Fibroblast of skin of right quadriceps (primary cell): ENCODE results near the gene SPNS1.
"Not testable (repeated sequence)": the region's sequence is repeated elsewhere in the genome, so short reads cannot be mapped to it uniquely, and the experiment has no call there.

Experiments used
- DNase-seq: peaks from one replicate; pipeline ENCODE4 v3.0.0-alpha.2; 2013

The SPNS1 gene, protein sequence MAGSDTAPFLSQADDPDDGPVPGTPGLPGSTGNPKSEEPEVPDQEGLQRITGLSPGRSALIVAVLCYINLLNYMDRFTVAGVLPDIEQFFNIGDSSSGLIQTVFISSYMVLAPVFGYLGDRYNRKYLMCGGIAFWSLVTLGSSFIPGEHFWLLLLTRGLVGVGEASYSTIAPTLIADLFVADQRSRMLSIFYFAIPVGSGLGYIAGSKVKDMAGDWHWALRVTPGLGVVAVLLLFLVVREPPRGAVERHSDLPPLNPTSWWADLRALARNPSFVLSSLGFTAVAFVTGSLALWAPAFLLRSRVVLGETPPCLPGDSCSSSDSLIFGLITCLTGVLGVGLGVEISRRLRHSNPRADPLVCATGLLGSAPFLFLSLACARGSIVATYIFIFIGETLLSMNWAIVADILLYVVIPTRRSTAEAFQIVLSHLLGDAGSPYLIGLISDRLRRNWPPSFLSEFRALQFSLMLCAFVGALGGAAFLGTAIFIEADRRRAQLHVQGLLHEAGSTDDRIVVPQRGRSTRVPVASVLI

DNA sequence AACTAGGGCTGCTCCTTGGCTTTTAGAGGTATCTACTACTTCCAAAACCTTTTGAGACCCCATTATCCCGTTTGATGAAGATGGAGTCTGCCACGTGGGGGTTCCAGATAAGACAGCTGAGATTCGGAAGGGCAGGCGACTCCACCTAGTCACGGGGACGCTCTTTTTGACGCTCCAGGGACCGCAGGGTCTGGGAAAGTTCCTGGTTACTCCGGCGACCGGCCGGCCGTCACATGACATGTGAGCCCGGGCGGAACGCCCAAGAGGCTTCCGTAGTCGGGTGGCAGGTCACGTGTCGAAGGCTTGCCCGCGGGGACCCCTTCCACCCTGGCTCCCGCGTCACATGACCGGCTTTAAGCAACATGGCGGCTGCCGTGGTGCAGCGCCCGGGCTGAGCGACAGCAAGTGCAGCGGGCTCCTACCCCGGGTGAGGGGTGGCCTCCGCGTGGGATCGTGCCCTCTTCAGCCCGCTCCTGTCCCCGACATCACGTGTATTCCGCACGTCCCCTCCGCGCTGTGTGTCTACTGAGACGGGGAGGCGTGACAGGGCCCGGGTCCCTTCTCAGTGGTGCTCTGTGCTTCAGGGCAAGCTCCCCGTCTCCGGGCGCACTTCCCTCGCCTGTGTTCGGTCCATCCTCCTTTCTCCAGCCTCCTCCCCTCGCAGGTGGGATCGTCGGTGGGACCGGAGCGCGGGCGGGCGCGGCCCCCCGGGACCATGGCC, at the start of gene SPNS1:
SPNS1 (plus strand) TSS at position 342 of the 721 bp plus-strand sequence; CDS start at position 716, 374 bp downstream.
- peak; percentile 95 for DNase-seq

DNA sequence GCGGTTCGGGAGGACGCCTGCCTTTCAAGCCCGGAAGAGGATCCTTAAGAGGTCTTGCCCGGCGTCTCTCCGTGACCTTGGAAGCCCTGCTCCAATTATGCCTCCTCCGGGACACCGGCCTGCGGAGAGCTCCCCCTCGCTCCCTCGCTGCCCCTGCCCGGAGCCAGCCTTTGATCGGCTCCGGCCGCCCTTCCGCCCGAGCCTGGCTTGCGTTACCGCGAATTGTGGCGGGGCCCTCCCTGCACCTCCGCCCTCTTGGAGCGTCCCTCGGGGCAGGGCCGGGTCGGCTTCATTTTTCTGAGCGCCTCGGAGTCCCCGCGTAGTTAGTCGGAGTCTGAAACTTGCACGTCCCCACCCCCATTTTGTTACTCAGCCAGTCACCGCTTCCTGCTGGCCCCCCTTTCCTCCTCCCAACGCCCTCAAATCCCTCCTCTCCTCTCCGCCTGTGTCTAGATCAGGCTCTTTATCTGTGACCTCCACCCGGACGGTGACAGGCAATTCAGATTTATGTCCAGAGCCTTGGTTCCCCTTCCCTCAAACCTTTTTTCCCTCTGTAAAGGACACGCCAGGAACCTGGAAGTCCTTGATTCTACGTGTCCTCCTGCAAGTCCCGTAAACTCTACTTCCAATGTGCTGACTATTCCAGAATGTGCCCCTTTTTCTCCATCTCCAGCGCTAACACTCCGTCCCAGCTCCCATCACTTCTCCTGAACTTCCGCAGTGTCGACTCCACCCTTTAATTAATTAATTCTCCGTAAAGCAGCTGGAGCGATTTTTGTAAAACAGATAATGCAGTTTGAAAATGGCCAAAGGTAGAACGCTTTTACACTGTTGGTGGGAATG, 49.0 kb upstream of the SPNS1 start:
- DNase-seq = peak; percentile 83

DNA sequence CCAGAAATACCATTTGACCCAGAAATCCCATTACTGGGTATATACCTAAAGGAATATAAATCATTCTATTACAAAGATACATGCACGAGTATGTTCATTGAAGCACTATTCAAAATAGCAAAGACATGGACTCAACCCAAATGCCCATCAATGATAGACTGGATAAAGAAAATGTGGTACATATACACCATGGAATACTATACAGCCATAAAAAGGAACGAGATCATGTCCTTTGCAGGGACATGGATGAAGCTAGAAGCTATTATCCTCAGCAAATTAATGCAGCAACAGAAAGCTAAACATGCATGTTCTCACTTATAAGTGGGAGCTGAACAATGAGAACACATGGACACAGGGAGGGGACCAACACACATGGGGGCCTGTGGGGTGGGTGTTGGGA, 48.3 kb upstream of the SPNS1 start:
- not testable (repeated sequence) for DNase-seq

DNA sequence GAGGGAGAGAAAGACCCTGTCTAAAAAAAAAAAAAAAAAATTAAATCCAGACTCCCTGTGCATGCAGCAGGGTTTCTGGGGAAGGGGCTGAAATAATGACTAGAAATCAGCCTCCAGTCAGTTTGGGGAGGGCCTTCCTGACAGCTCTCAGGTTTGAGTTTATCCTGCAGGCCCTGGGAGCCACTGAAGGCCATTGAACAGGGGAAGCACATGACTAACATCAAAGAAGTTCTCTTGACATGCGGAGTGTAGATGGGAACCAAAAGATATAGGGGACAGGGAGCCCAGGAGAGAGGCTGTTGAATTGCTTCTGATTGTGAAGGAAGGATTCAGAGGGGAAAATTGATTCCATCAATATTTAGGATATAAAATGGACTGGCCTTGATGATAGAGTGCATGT, 46.8 kb upstream of the SPNS1 start:
- no peak for DNase-seq

DNA sequence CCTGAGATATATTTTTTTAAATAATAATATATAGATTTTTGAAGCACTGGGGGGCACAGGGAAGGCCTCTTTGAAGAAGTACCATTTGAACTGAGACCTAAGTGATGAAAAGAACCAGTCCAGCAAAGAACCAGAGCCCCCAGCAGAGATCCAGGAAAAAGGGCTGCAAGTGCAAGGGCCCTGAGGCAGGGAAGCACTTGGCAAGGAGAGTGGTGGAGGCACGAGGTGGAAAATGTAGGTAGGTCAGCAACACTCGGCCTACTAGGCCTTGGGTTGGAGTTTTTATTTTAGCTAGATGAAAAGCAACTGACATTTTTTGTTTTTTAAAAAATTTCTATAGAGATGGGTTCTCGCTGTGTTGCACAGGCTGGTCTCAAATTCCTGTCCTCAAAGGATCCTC, 44.4 kb upstream of the SPNS1 start:
- DNase-seq = no peak

DNA sequence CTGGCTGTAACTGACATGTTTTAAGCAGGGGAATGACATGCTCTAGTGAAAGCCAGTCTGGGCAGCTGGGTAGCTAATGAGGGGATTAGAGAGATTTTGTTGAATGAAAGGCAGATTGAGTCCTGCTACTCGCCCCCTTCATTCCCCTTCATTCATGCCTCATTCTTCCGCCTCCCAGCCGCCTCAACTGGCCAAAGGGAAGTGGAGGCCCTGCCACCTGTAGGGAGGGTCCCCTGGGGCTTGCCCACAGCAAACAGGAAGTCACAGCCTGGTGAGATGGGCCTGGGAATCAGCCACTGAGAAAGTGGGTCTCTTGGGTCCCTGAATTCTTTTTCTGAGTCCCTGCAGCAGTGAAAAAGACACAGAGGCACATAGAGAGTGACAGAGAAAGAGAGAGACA, 43.9 kb upstream of the SPNS1 start:
- DNase-seq = no peak

DNA sequence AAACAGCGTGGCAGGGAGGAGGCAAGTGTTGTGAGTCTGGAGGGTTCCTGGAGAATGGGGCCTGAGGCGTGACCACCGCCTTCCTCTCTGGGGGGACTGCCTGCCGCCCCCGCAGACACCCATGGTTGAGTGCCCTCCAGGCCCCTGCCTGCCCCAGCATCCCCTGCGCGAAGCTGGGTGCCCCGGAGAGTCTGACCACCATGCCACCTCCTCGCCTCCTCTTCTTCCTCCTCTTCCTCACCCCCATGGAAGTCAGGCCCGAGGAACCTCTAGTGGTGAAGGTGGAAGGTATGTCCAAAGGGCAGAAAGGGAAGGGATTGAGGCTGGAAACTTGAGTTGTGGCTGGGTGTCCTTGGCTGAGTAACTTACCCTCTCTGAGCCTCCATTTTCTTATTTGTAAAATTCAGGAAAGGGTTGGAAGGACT, 42.8 kb upstream of the SPNS1 start, which contains the start of gene CD19:
CD19 (plus strand) TSS at position 171 of the 425 bp plus-strand sequence; CDS start at position 201, 30 bp downstream.
- no peak for DNase-seq

DNA sequence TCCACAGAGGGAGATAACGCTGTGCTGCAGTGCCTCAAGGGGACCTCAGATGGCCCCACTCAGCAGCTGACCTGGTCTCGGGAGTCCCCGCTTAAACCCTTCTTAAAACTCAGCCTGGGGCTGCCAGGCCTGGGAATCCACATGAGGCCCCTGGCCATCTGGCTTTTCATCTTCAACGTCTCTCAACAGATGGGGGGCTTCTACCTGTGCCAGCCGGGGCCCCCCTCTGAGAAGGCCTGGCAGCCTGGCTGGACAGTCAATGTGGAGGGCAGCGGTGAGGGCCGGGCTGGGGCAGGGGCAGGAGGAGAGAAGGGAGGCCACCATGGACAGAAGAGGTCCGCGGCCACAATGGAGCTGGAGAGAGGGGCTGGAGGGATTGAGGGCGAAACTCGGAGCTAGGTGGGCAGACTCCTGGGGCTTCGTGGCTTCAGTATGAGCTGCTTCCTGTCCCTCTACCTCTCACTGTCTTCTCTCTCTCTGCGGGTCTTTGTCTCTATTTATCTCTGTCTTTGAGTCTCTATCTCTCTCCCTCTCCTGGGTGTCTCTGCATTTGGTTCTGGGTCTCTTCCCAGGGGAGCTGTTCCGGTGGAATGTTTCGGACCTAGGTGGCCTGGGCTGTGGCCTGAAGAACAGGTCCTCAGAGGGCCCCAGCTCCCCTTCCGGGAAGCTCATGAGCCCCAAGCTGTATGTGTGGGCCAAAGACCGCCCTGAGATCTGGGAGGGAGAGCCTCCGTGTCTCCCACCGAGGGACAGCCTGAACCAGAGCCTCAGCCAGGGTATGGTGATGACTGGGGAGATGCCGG, 42.0 kb upstream of the SPNS1 start:
- DNase-seq = no peak

DNA sequence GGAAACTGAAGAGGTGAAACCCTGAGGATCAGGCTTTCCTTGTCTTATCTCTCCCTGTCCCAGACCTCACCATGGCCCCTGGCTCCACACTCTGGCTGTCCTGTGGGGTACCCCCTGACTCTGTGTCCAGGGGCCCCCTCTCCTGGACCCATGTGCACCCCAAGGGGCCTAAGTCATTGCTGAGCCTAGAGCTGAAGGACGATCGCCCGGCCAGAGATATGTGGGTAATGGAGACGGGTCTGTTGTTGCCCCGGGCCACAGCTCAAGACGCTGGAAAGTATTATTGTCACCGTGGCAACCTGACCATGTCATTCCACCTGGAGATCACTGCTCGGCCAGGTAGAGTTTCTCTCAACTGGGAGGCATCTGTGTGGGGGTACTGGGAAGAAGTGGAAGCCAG, 41.4 kb upstream of the SPNS1 start:
- DNase-seq = no peak

DNA sequence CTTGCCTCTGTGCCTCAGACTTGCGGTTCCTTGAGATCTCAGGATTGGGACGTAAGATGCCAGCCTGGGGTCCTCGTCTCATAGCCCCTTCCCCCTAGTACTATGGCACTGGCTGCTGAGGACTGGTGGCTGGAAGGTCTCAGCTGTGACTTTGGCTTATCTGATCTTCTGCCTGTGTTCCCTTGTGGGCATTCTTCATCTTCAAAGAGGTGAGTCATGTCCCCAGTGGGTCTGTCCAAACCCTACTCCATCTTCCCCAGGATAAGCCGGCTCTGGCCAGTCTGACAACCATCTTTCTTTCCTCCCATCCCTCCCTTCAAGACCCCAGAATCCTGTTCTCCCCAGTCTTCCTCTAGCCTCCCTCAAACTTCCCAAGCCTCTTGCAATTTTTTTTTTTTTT, 39.2 kb upstream of the SPNS1 start:
- DNase-seq = no peak

DNA sequence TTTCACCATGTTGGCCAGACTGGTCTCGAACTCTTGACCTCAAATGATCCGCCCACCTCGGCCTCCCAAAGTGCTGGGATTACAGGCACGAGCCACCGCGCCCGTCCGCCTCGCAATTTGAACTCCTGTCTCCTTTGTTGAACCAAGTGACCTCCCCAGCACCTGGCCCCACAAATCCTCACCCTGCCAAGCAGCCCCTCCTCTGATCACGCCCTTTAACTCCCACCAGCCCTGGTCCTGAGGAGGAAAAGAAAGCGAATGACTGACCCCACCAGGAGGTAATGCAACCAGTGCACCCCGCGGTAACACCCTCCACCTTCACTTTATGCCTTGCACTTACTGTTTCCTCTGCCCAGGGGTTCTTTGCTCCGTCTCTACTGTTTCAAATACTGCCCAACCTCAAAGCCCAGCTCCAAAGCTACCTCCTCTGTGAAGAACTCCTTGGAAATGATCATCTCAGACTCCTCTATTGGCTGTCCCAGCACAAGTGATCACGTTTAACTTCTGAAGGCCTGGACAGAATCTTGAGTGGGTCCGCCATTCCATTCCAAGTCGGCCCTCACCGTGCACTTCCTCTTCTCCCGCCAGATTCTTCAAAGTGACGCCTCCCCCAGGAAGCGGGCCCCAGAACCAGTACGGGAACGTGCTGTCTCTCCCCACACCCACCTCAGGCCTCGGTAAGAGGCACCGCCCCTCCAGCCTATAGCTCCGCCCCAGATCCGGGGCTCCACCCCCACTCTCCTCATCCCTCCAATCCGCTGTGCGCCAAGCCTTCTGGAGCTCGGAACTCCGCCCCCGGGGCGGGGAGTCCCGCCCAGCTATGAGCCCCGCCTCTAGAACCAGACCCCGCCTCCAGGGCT, 38.4 kb upstream of the SPNS1 start:
- DNase-seq = peak; percentile 75

DNA sequence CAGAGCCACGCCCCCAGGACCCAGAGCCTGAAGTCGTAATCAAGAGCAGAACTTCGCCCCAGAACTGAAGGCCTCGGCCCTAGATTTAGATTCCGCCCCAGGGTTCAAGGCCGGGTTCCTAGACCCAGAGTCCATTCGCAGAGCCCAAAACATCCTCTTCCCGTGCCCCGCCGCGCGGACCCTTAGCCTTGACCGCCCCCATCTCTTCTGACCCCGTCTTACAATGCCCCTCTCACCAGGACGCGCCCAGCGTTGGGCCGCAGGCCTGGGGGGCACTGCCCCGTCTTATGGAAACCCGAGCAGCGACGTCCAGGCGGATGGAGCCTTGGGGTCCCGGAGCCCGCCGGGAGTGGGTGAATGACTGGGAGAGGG, 37.8 kb upstream of the SPNS1 start:
- no peak for DNase-seq

DNA sequence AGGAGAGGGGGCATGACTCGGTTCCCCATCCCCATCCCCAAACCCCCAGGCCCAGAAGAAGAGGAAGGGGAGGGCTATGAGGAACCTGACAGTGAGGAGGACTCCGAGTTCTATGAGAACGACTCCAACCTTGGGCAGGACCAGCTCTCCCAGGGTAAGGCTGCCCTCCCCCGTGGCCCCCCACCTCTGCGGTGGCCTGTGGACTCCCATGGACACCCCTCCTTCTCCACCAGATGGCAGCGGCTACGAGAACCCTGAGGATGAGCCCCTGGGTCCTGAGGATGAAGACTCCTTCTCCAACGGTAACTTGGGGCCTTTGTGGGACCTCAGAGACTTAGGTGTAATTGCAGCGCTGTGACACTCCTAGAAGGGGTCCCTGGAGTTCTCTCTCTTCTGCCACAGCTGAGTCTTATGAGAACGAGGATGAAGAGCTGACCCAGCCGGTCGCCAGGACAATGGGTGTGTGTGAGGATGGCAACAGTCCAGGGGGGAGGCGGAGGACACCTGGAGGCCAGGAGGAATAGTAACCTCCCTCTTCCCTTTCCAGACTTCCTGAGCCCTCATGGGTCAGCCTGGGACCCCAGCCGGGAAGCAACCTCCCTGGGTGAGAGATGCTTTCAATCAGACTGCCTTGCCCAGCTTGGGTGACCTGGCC, 37.2 kb upstream of the SPNS1 start:
- no peak for DNase-seq

DNA sequence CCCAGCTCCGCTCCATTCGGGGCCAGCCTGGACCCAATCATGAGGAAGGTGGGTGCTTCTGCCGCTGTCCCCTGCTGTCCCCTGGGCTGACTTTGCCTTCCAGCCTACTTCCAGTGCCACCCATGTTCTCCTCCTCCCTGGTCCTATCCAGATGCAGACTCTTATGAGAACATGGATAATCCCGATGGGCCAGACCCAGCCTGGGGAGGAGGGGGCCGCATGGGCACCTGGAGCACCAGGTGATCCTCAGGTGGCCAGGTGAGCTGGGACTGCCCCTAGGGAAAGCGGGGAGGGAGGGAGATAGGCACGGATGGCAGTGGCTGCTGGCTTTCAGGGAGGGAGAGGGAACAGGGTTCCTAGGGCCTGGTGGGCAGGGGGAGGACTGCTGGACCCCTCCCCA, 35.9 kb upstream of the SPNS1 start:
- DNase-seq = no peak

DNA sequence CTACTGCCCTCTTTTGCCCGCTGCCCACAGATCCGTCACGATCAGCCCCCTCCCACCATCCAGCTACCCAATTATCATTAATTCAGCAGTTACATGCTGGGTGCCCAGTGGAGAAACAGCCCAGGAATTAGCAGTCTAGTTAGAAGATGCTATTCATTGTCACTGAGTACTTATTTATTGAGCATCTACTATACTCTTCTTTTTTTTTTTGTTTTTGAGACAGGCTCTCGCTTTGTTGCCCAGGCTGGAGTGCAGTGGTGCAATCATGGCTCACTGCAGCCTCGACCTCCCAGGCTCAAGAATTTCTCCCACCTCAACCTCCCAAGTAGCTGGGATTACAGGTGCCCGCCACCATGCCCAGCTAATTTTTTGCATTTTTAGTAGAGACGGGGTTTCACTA, 34.8 kb upstream of the SPNS1 start:
- DNase-seq = not testable (repeated sequence)

DNA sequence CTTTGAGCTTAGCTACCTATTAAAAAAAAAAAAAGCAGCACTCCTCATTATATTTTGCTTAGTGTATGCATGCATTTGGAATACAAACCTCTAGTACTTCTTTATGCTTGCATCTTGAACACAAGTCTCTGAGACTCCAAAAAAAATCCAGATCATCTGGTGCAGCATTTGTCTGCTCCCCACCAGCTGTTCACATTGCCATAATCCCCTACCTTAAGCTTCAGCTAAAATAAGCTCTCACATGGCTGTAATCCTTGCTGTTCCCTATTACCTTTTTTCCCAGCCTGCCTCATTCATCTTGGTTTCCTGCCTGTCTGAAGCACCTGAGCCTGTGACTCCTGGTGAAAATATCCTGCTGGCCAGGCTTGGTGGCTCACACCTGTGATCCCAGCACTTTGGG, 31.3 kb upstream of the SPNS1 start:
- no peak for DNase-seq

DNA sequence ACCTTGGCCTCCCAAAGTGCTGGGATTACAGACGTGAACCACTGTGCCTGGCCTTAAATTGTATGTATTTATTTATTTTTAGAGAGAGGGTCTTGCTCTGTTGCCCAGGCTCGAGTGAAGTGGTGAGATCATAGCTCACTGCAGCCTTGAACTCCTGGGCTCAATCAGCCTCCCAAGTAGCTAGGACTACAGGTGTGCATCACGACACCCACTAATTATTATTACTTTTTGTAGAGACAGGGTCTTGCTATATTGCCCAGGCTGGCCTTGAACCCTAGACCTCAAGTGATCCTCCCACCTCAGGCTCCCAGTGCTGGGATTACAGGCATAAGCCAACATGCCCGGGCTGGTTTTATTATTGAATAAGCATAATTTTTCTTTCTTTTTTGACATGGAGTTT, 27.9 kb upstream of the SPNS1 start:
- DNase-seq = no peak

DNA sequence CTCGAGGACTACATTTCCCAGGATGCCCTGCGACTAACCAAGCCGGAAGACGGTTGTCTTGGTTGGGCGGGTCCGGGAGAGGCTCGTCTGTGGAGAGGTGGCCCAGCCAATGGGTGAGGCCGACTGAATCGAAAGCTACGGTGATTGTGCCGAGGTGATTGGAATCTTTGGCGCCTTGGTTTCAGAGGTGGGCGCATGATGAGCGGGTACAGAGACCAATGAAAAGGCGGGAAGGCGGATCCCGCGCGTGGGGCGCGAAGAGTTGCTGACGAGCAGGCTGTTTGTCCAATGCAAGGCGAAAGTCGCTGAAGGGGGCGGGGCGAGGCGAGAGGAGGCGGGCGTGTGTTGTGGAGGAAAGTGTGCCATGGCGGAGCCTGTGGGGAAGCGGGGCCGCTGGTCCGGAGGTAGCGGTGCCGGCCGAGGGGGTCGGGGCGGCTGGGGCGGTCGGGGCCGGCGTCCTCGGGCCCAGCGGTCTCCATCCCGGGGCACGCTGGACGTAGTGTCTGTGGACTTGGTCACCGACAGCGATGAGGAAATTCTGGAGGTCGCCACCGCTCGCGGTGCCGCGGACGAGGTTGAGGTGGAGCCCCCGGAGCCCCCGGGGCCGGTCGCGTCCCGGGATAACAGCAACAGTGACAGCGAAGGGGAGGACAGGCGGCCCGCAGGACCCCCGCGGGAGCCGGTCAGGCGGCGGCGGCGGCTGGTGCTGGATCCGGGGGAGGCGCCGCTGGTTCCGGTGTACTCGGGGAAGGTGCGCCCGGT, 23.7 kb upstream of the SPNS1 start, which contains the start of gene NFATC2IP:
NFATC2IP (plus strand) TSS at position 290 of the 762 bp plus-strand sequence; CDS start at position 365, 75 bp downstream.
- DNase-seq = peak; percentile 100

DNA sequence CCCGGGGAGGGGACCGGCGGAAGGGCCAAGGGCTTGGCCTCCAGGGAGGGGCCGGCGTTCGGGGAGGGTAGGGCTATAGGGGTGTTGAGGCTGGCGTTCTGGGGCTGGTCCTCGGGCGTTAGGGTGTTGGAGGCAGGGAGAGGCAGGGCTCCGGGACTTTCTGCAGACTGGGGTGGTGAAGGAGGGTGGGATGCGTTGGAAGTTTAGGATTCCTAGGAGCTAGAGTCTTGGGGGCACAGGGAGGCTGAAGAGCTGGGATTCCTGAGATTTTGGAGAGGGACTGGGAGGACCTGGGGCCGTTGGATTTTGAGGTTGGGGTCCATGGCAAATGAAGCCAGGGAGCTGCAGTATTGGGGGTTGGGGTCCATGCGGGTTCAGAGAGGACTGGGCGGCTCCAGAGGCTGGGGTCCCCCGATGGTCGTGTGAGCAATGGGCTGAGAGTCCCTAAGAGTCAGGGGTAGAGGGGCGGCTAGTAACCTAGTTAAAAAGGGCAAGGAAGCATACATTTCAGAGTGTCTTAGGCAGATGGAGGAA, 23.1 kb upstream of the SPNS1 start:
- DNase-seq = no peak
